ENCODE data around the gene ARMCX5.

ARMCX5 gene

GRCh38 chrX:102651242-102652011, 52.1 kb downstream of the ARMCX5 start, which contains the start of gene GPRASP1:
Gene GPRASP1, plus strand, starts transcription at chrX:102651483. Its CDS starts 2,431 bp downstream, at chrX:102653914.
- DNase-seq (no peak), ATAC-seq (ENCODE audit: insufficient read depth, low read depth) (no peak)
- H3K27ac ChIP-seq (ENCODE audit: low read length) = no peak within 1 kb of the TSS
- H3K9ac ChIP-seq (ENCODE audit: low read depth, low read length) = no peak within 1 kb of the TSS
- no peaks in the 10 kb centered on the region for H3K4me1 ChIP-seq (ENCODE audit: insufficient read depth, low read length)
- H3K27me3 ChIP-seq (ENCODE audit: insufficient read depth, low read length, poor library complexity) = no peaks in the 10 kb centered on the region
- TF ChIP-seq CTCF (IDR thresholded peaks at IDR 0.05; ENCODE audit: borderline replicate concordance, extremely low read depth, low read length, poor library complexity, severe bottlenecking) (no peak), EZH2 (IDR thresholded peaks at IDR 0.05; ENCODE audit: borderline replicate concordance, low read depth, low read length, severe bottlenecking) (no peak)
- H4K20me1 ChIP-seq (ENCODE audit: insufficient read depth, low read length) = no peaks in the 10 kb centered on the region
- H3K4me3 ChIP-seq (ENCODE audit: low read depth in 1 of 2, low read length in 2 of 2) = no peak within 1 kb of the TSS
- H3K79me2 ChIP-seq (ENCODE audit: insufficient read depth, low read length) = no peaks in the 10 kb centered on the region
- H3K9me3 ChIP-seq (ENCODE audit: insufficient read depth, low read length, severe bottlenecking) = no peaks in the 10 kb centered on the region
- no peak within 1 kb of the TSS for H2AFZ ChIP-seq (ENCODE audit: low read depth, low read length)
- peaks cover 5% of the 10 kb centered on the region; the same call in 1 of the 2 replicates for H3K36me3 ChIP-seq (ENCODE audit: insufficient read depth, low read length)
- H3K4me2 ChIP-seq (ENCODE audit: insufficient read depth, low read length) = no peak within 1 kb of the TSS

DNA sequence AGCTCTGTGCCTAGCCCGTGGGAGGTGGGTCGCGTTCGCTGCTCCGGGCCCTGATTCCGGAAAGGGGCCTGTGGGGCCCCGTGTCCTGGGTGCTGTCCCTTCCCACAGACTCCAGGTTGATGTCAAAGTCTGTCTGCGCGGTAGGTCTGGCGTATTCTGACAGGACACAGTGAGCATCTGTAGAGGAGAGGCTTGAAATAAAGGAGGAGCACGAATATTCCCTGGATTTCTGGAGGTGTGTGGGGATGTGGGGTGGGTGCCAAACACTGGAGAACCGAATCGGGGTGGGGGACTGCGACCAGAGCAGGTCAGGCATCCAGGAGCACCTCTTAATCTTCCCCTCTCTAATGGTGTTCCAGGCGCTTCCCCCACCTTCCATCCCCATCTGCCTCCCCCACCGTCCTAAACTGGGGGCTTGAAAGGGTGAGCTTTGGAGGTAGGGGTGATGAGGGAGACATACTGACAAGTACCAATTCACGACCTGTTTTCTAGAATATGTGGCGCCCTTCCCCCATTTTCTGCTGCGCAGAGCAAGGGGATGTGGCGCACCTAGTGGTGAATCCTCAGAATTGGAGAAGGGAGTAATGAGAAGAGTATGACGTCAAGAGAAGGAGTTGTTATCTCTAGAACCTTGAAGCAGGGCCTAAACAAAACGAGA, 52.8 kb downstream of the ARMCX5 start:
- peaks cover 5% of the 10 kb centered on the region; the same call in 1 of the 2 replicates for H3K36me3 ChIP-seq (ENCODE audit: insufficient read depth, low read length)
- H3K79me2 ChIP-seq (ENCODE audit: insufficient read depth, low read length) = no peaks in the 10 kb centered on the region
- no peak overlapping the region for H3K9ac ChIP-seq (ENCODE audit: low read depth, low read length)
- H3K9me3 ChIP-seq (ENCODE audit: insufficient read depth, low read length, severe bottlenecking) = no peaks in the 10 kb centered on the region
- no peaks in the 10 kb centered on the region for H3K4me1 ChIP-seq (ENCODE audit: insufficient read depth, low read length)
- H3K4me3 ChIP-seq (ENCODE audit: low read depth in 1 of 2, low read length in 2 of 2) = no peak overlapping the region
- H3K27me3 ChIP-seq (ENCODE audit: insufficient read depth, low read length, poor library complexity) = no peaks in the 10 kb centered on the region
- TF ChIP-seq EZH2 (IDR thresholded peaks at IDR 0.05; ENCODE audit: borderline replicate concordance, low read depth, low read length, severe bottlenecking) (no peak), CTCF (IDR thresholded peaks at IDR 0.05; ENCODE audit: borderline replicate concordance, extremely low read depth, low read length, poor library complexity, severe bottlenecking) (no peak)
- H3K27ac ChIP-seq (ENCODE audit: low read length) = no peak overlapping the region
- H2AFZ ChIP-seq (ENCODE audit: low read depth, low read length) = no peak overlapping the region
- DNase-seq (no peak), ATAC-seq (ENCODE audit: insufficient read depth, low read depth) (no peak)
- H4K20me1 ChIP-seq (ENCODE audit: insufficient read depth, low read length) = no peaks in the 10 kb centered on the region
- H3K4me2 ChIP-seq (ENCODE audit: insufficient read depth, low read length) = no peak overlapping the region
